ENCODE results near the gene PLXNA2.

DNA sequence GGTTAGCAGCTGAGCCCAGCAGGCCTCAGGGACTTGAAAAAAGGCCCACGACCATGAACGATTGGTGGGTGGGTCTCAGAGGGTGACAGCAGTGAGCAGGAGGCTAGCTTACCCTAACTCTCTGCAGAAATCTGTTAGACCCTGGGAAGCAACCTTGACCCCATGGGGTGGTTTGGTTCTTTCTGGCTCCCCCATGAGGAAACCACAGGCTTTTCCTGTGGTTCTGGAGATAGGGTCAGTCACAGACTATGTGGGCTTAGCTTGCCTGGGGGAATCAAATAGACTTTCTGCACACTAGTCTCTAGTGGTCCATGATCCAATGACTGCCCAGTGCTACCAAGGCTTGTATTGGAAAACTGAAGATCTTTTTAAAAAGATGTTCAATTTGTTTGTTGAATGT lies 118.1 kb downstream of the PLXNA2 start:
- TF ChIP-seq CTCF (conservative IDR thresholded peaks at IDR 0.05; ENCODE audit: low read depth, low read length) (no peak), EZH2 (IDR thresholded peaks at IDR 0.05; ENCODE audit: borderline replicate concordance, low read depth, low read length, poor library complexity, severe bottlenecking) (no peak)
